ENCODE results near the gene ETNK2. TPM values are rescaled to one million over a fixed set of nuclear protein-coding genes. Genes with fewer than 3 reads are reported as not detected.
A peak's percentile ranks its signal among the peaks of the same experiment; 100 is the strongest.

ETNK2 gene
- total and polyA plus RNA-seq, 2 of the 13 experiments (the other 11 are each of a cell fraction or from before 2014, with no cell fraction given) = 15.5 to 42.8 TPM

DNA sequence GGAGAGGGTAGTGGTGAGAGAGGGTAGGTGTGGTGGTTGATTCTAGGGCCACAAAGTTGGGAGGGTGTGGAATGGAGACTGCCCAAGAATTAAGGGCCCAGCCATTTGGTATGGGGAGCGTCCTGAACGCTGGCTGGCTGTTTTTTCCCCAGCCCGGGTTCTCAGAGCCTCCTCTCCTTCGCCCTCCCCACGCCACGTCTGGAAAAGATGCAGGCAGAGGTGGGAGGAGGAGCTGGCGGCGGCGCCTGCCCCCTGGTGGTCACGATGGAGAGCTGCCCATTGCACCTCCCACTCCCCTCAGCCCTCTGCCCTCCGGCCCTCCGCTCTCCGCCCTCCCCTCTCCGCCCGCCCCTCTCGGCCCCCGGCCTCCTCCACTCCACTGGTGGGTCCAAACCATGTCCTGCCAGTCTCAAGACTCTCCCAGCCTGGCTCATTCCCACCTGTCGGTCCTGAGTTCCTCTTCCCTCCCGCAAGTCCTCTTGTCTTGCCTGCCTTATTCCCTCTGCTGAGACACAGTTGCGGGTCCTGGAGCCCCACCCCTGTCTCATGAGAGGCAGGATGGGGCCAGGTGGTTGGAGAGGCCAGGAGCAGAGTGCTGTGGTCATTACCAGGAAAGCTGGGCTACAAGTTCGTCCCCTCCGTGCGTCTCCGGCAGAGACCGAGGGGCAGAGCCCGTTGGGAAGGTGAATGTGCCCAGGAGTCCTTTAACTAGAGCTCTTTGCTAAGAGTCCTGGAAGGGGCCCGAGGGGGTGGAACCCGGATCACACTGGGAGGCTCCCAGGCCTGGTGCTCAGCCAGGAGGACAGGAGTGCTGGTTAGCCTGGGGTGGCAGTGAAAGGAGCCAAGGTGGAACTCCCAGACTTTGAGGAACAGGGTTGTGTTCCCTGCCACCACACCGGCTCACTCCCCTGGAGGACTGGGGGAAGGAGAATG, 22.6 kb downstream of the ETNK2 start (continued):
- TF ChIP-seq ZMYM3 (CRISPR knock-in tag; IDR thresholded peaks at IDR 0.05) = no peak
- no peak for TF ChIP-seq HES4 (CRISPR knock-in tag; IDR thresholded peaks at IDR 0.05; ENCODE audit: borderline replicate concordance)
- TF ChIP-seq KDM4B (CRISPR knock-in tag; IDR thresholded peaks at IDR 0.05) = no peak
- peak; percentile 28; the same call in 1 of the 2 replicates for TF ChIP-seq PHF8 (CRISPR knock-in tag; IDR thresholded peaks at IDR 0.05)
- no peak for TF ChIP-seq GLI4 (CRISPR knock-in tag; IDR thresholded peaks at IDR 0.05; ENCODE audit: borderline replicate concordance)
- no peak for TF ChIP-seq ZSCAN20 (CRISPR knock-in tag; IDR thresholded peaks at IDR 0.05; ENCODE audit: borderline replicate concordance)
- TF ChIP-seq, protein P1, sequence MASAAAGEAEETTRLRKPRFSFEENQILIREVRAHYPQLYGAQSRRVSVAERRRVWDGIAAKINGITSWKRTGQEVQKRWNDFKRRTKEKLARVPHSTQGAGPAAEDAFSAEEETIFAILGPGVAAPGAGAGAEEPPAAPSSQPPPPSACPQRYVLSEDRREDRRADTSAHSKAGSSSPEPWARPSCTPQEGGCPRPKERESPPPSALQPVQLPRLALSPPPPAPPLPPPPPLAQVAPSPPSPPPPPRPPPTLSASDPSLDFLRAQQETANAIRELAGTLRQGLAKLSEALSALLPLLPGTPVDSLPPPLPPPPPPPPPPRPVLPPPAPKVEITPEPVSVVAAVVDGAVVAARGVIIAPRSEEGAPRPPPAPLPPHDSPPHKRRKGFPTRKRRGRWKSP (CRISPR knock-in tag; IDR thresholded peaks at IDR 0.05) = no peak
- TF ChIP-seq ZNF136 (CRISPR knock-in tag; IDR thresholded peaks at IDR 0.05; ENCODE audit: low read depth) = 0 out of 2 replicates have a peak, but pooled peaks have one; percentile 53
- TF ChIP-seq SETDB1 (CRISPR knock-in tag; IDR thresholded peaks at IDR 0.05; ENCODE audit: borderline replicate concordance) = no peak
- TF ChIP-seq, protein P2, sequence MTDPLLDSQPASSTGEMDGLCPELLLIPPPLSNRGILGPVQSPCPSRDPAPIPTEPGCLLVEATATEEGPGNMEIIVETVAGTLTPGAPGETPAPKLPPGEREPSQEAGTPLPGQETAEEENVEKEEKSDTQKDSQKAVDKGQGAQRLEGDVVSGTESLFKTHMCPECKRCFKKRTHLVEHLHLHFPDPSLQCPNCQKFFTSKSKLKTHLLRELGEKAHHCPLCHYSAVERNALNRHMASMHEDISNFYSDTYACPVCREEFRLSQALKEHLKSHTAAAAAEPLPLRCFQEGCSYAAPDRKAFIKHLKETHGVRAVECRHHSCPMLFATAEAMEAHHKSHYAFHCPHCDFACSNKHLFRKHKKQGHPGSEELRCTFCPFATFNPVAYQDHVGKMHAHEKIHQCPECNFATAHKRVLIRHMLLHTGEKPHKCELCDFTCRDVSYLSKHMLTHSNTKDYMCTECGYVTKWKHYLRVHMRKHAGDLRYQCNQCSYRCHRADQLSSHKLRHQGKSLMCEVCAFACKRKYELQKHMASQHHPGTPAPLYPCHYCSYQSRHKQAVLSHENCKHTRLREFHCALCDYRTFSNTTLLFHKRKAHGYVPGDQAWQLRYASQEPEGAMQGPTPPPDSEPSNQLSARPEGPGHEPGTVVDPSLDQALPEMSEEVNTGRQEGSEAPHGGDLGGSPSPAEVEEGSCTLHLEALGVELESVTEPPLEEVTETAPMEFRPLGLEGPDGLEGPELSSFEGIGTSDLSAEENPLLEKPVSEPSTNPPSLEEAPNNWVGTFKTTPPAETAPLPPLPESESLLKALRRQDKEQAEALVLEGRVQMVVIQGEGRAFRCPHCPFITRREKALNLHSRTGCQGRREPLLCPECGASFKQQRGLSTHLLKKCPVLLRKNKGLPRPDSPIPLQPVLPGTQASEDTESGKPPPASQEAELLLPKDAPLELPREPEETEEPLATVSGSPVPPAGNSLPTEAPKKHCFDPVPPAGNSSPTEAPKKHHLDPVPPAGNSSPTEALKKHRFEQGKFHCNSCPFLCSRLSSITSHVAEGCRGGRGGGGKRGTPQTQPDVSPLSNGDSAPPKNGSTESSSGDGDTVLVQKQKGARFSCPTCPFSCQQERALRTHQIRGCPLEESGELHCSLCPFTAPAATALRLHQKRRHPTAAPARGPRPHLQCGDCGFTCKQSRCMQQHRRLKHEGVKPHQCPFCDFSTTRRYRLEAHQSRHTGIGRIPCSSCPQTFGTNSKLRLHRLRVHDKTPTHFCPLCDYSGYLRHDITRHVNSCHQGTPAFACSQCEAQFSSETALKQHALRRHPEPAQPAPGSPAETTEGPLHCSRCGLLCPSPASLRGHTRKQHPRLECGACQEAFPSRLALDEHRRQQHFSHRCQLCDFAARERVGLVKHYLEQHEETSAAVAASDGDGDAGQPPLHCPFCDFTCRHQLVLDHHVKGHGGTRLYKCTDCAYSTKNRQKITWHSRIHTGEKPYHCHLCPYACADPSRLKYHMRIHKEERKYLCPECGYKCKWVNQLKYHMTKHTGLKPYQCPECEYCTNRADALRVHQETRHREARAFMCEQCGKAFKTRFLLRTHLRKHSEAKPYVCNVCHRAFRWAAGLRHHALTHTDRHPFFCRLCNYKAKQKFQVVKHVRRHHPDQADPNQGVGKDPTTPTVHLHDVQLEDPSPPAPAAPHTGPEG (CRISPR knock-in tag; IDR thresholded peaks at IDR 0.05) = no peak
- TF ChIP-seq FOSL2 (CRISPR knock-in tag; IDR thresholded peaks at IDR 0.05) = no peak
- TF ChIP-seq HNRNPK (IDR thresholded peaks at IDR 0.05; ENCODE audit: low read depth, low read length, poor library complexity, severe bottlenecking) = peak; percentile 45
- no peak for TF ChIP-seq NKX3-1 (CRISPR knock-in tag; IDR thresholded peaks at IDR 0.05)
- TF ChIP-seq, protein P3, sequence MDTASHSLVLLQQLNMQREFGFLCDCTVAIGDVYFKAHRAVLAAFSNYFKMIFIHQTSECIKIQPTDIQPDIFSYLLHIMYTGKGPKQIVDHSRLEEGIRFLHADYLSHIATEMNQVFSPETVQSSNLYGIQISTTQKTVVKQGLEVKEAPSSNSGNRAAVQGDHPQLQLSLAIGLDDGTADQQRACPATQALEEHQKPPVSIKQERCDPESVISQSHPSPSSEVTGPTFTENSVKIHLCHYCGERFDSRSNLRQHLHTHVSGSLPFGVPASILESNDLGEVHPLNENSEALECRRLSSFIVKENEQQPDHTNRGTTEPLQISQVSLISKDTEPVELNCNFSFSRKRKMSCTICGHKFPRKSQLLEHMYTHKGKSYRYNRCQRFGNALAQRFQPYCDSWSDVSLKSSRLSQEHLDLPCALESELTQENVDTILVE (CRISPR knock-in tag; IDR thresholded peaks at IDR 0.05) = no peak
- no peak for TF ChIP-seq CREM (IDR thresholded peaks at IDR 0.05)
- TF ChIP-seq CREM (CRISPR knock-in tag; IDR thresholded peaks at IDR 0.05) = no peak
- peak; percentile 76; the same call in 1 of the 2 replicates for TF ChIP-seq MAZ (IDR thresholded peaks at IDR 0.05; ENCODE audit: borderline replicate concordance, low read depth, low read length)
- TF ChIP-seq MAZ (CRISPR knock-in tag; IDR thresholded peaks at IDR 0.05; ENCODE audit: low read depth) = peak; percentile 86
- TF ChIP-seq NCOR1 (IDR thresholded peaks at IDR 0.05; ENCODE audit: borderline replicate concordance, low read length) = no peak
- TF ChIP-seq, protein P4, sequence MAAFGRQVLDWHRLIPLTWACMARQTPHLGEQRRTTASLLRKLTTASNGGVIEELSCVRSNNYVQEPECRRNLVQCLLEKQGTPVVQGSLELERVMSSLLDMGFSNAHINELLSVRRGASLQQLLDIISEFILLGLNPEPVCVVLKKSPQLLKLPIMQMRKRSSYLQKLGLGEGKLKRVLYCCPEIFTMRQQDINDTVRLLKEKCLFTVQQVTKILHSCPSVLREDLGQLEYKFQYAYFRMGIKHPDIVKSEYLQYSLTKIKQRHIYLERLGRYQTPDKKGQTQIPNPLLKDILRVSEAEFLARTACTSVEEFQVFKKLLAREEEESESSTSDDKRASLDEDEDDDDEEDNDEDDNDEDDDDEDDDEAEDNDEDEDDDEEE (CRISPR knock-in tag; IDR thresholded peaks at IDR 0.05) = no peak; the same call in 1 of the 2 replicates
